GM18499 (cell line): Measurements from ENCODE around the gene SLC24A1.

Experiments used
- ATAC-seq: cut with Tn5 transposase; IDR thresholded peaks from one replicate; pipeline ENCODE4 v1.9.1; 2021; ENCODE audit warnings: moderate number of reproducible peaks; ENCODE audit not compliant: insufficient read depth, unreplicated experiment

The SLC24A1 gene

DNA sequence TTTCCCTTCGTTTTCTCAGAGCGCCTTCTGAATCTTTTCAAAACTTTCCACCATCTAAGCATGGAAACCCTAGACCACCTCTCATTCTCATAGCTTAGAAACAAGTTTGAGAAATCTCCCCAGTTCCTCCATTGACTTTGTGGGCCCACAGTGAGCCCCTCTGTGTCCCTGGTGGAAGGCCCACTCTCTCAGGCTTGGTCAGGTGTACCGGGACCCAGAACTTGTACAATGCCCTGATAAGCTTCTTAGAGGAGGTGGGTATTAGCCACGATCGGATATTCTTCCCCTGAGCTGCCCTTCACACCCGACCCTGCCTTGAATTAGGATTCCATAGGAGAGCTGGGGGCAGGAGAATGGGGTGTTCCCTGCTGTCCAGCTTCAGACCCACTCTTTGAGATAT is at the start of gene SLC24A1:
TSS of gene SLC24A1 (plus strand) at position 301 of the 400 bp plus-strand sequence. CDS start 2,143 bp downstream, outside the sequence.
- no peak for ATAC-seq

DNA sequence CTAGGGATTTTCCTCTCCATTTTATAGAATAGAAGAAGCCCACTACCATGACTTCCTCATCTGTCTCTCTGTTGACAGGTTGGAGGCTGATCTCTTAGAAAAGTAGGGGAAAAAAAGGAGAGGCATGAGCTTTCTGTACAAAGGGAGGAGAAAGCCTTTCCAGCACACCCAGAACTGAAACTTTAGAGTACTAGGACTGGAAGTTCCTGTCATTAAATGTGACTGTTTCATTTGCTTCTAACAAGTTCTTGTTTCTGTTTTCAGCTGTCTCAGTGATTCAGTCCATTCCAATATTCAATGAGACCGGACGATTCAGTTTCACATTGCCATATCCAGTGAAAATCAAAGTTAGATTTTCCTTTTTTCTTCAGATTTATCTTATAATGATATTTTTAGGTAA is 49.8 kb upstream of the SLC24A1 start:
- ATAC-seq, result no peak

DNA sequence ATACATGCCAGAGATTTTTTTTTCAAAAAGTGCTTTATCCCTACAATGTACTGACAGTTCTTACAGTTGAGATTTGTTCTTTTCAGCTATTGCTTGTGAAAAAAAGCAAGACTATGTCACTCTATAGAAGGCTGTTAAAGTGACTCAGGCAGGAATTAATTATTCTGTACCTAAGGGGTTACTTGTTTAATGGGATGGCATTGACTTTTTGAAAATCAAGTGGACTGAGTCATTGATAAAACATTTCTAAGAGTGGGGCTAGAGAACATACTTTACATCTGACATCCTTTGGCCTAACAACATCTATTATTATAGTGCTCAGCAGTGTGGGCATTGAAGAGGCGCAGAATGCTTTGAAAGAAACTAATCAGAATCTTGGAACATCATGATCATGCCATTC is 45.1 kb upstream of the SLC24A1 start:
- no peak for ATAC-seq

DNA sequence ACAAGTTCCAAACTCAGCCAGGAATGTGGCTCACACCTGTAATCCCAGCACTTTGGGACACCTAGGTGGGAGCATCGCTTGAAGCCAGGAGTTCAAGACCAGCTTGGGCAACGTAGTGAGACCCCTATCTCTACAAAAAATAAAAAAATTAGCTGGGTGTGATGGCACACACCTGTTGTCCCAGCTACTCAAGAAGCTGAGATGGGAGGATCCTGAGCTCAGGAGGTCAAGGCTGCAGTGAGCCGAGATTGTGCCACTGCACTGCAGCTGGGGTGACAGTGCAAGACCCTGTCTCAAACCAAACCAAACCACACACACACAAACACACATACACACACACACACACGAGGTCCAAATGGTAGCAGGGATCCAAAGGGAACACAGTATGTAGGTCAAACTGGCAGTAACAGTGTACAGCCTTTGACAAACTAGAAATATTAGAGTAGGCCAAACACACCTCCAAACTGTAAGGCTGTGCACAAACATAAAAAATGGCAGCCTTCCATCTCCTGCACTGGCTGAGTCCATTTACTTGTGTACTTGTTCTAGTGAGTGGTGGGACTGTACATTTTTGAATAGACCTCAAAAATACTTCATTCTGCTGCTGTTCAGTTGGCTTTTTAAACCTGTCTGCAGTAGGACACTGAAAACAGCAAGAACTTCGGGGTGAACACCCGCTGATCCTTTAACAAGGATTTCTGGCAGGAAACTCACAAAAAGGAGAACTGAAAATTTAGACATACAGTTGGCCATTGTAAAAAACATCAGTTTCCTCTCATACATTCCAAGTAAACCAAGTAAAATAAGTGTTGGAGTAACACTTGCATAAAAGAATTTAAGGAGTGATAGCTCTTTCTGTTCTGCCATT is 44.4 kb upstream of the SLC24A1 start:
- no peak for ATAC-seq

DNA sequence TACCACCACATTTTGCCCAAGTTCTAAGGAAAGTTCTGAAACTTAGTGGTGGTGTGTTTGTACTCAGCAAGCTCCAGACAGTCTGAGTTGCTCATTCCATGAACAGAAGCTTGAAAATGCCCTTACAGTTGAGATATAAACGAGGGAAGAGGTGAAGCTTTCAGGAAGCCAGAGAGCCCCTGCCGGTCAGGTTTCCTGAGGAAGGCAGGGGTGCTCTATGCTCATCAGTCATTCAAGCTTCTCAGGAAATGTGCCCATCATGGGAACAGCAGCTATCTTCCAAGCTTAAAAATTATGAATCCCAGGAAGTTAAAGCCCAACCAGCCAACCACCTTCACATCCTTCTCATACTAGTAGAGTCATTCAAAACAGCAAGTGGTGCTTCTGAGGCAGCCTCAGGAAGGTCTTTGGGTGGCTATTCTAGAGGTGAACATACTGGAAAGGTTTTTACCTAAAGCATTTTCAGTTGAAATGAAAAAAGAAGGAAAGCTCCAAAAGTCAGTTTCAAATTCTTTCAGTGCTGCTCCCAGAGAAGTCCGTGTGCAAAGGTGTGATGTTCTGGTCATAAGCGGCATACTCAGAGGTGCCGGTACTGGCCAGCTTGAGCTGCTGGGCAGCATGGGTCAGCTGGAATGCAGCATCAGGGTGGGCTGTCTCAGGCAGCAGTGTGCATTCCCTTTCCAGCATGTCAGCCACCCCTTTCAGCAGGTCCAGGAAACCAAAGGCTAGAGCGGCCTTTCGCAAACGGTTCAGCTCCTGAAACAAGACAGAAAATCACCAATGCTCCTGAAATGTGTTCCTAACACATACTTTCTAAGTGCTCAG is 42.6 kb upstream of the SLC24A1 start:
- ATAC-seq, result no peak

DNA sequence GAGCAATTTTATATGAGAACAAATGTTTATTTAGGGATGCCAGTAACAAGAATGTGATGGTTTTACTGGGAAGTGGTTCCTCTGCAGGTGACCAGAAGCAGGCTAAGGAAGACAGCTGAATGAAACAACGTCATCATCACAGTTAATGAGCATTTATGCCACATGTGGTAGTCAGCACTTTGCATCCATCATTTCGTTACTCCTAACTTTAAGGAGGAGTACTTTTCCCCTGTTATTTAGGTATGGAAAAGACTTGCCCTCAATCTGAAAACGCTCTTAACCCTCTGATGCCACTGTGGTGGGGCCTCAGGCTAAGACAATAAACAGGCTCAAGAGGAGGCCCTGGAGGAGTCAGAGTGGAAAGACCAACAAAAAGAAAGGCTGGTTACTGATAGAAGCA is 42.0 kb upstream of the SLC24A1 start:
- no peak for ATAC-seq

DNA sequence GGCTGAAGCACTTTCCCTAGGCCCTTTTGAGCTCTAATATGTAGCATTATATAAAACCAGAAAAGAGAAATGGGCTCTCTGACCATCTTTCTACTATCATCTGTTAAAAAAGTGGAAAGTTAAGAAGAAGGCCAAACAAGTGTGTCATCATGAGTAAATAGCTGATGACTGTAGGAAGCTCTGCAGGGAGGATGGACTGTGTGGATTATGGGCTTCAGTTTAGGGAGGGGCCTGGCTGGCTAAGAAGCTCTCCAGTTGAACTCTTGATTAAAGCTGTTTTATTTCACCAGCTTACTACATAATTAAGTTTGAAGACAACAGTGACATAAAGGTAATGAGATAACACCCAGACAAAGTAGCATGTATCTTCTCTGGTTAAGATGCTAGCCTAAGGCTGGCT is 41.5 kb upstream of the SLC24A1 start:
- no peak for ATAC-seq

DNA sequence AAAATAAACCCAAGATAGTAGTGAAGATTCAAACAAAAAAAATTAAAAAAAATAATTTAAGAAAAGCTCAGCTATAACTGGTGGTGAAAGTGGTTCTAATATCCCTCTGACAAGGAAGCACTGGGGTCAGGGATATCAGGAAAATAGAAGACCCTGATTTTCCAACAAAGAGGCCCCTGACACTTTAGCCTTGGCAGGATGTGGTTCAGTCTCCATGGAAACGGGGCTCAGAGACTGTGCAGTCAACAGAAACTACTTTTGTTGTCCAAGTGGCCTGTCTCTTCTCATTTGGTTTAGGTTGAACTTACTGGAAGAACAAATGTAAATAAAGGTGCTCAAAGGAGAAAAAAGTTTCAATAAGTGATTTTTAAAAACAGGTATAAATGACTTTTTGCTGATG is 38.0 kb upstream of the SLC24A1 start:
- no peak for ATAC-seq

DNA sequence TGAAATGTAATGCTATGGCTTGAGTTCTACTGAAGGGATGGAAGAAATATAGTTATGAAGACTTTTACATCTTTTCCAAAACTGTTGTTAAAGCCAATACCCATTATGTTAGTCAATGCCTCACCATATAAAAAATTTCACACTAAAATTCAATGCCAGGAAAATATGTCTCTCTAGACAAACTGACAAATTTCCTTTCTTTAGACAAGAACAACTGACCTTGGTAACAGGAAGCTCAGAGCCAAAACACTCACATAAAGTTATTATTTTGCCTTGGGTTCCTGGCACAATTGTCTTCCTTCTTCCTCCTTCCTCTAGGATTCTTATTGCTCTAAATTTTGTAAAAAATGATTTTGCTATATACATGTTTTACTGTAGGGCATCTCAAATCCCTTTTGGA is 37.5 kb upstream of the SLC24A1 start:
- ATAC-seq, result no peak

DNA sequence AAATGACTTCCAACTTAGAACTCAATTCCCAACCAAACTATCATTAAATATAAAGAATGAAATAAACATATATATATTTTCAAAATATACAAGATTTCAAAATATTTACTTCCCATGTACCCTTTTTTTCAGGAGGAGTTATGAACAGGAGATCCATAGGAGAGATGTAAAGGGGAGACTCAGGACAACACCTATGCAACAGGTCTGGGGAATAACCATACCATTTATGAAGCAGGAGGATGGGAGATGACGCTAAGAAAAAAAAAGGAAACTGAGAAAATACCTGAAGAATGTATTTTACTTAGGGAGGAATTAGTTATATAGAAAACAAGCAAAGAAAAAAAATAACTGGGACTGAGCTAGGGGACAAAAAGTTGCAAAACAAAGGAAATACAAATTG is 34.6 kb upstream of the SLC24A1 start:
- no peak for ATAC-seq

DNA sequence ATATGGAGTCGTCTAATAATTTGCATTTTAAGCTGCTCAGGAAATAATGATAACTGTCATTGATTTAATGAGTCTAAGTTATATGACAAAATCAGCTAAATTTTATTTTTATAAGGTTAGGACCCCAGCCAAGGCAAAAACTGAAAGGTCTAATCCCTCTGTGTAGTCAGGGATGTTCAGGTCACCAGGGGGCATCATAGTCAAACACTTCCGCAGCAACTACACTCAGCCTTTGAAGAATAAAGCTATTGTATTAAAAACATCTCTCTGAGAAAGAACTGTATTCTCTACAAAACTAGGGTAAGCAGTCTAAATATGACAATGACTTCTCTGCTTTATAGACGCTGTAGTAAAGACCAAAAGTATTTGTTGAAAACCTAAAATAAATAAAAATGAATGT is 25.8 kb upstream of the SLC24A1 start:
- no peak for ATAC-seq

DNA sequence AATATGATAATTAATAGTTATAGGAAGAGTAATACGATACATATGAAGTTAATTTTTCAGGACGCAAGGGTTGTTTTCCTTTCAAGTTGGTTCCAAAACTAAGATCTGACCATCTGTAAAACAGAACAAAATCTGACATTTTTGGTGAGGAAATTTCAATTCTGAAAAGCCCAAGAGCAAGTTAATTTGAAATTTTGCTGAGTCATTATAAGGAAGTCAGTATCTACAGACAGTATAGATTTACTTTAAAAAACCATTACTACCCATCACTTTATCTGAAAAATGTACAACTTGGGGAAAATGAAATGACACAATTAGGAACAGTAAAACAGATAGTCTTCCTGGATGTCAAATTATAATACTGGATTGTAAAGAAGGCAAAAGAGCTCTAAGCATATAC is 23.3 kb upstream of the SLC24A1 start:
- ATAC-seq, result no peak

DNA sequence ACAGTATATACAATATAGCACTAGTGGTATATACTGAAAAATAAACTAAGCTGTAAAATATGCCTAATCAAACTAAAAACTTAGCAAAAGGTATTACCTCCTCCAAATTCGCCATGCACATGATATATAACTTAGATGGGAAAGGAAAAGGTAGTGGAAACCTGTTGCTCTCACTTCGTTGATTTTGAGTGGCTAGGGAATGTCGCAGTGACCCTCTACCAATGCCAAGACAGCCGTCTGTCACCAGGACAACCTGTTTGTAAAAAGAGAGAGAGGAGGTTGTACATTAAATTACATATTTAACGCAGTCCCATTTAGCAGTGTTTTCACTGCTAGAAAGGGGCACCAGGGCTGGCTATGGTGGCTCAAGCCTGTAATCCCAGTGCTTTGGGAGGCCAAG is 22.1 kb upstream of the SLC24A1 start:
- ATAC-seq, result no peak

DNA sequence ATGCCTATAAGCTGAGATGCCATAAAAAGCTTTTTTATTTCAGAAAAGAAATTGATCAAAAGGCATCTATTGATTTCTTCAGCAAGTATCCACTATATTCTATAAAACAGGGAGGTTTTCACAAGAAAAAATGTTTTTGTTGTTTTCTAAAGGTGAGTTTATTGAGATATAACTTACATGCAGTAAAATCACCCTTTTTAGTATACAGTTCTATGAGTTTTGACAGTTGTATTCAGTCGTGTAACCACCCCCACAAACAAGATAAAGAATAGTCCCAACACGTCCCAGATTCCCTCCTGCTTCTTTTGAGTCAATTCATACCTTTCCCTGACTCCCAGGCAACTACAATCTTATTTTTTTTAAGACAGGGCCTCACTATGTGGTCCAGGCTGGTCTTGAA is 18.6 kb upstream of the SLC24A1 start:
- ATAC-seq, result no peak

DNA sequence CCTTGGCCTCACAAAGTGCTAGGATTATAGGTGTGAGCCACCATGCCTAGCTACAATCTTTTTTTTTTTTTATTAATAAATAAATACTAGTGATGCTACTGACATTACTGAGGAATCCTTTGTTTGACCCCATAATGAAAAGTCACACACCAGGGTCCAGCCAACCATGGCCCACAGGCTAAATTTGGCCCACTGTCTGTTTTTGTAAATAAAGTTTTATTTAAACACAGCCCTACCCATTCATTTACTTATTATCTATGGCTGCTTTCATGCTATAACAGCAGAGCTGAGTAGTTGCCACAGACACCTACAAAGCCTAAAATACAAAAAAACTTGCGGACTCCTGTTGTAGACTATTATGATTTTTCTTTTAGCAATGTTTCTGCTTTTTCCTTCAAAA is 18.2 kb upstream of the SLC24A1 start:
- no peak for ATAC-seq

DNA sequence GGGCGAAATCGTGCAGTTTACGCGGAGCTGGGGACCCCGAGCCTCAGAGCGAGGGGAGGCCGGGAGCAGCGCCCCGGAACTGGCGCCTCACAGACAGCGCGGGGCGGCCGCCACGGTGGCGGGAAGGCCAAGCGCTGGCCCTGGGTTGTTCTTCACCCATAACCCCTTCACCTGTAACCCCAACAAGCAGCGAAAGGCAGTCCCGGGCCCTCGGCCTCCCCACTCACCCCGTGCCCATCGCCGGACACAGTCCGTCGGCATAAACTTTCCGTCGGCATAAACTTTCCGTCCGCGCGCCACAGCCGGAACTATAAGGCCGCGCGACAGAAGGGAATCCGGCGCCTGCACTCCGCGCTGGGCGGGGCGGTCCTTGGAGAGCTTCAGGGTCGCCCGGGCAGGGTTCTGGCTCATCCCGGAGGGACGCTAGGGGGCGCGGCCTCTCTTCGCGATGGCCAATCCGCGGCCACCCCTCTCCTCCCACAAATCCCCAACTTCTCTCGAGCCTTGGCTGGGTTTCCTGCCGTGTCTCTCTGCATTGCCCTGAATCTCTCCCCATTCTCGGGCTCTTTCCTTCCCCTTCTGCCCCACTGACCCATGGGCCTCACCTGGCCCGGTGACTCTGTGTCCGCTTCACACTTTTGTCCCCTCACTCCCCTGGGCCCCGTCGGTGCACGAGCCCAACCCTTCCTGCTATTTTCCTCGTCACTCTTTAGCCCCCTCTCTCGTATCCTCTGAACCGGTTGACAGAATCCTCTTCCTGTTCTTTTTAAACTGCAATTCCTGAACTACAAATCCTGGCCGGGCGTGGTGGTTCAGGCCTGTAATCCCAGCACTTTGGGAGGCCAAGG is 10.6 kb upstream of the SLC24A1 start, which contains the start of gene INTS14:
TSS of gene INTS14 (minus strand) at position 261 of the 848 bp plus-strand sequence. CDS start 3,751 bp downstream, outside the sequence.
- peak; percentile 74 for ATAC-seq

DNA sequence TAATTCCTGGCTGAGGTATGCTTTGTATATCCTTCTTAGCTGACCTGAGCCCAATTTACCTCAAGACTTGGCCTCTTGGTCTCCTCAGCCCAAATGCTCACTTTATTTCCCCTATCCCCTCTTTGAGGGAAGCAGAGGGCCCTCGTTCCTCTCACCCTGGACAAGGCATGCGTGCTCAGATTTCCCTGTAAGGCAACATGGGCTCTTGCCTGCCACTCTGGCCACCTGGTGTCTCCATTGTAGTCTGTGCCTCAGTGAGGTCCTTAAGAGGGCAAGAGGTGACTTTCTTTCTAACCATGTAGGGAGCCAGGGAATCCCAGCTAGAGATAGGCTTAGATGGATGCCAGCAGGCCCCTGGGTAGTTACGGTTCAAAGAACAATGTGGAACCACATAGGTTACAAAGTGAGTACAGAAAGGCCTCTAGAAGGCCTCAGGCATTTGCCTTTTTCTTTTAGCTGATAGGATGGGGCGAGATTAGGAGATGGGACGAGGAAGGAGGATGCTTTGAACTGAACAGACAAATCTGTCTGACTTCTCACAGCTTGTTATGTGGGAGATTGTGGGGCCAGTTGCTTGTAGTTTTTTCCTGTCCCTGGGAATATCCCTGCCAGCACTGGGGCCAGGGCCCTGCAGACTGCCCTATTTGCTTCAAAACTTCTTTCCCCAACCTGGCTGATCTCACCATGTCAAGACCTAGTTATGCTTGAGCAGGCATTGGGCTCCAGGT is 9.7 kb upstream of the SLC24A1 start:
- ATAC-seq, result no peak

DNA sequence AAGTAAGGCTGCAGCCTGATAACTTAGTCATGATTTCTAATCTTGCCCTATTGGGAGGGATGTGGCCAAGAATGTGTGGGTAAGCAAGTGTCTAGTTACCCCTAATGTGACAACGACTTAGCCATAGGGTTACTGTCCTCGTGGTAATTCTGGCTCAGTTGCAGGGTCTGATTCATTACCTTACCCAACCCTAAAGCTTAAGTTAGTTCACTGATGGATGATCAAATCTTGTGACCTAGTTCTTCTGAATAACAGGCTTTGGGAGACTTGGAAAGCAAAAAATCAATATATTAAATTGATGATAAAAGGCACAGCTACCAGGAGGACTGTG is 9.2 kb upstream of the SLC24A1 start:
- no peak for ATAC-seq

DNA sequence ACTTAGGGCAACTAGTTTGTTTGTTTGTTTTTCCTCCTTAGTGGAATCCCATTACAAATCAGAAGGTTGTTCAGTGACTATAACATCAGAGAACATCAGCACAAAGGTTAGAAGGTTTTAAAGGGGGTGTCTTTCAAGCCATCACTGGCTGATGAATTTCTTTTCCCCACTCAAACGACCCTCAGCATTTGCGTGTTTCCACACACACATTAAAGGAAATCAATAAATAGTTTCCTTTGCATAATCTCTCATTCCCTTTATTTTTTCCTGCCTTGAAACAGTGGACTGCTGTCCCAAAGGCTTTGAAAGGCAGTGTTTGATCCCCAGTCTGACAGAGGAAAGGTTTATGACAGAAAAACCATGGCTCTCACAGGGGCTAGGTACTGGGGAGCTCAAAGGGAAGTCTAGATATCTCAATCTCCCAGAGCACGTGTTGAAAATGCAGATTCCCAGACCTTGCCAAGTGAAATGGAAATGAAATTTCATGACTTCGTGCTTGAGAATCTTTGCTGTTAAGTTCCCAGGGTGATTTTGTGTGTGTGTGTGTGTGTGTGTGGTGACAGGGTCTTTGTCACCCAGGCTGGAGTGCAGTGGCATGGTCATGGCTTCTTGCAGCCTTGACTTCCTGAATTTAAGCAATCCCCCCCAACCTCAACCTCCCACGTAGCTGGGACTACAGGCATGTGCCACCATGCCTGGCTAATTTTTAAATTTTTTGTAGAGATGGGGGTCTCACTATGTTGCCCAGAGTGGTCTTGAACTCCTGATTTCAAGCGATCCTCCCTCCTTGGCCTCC is 8.6 kb upstream of the SLC24A1 start:
- no peak for ATAC-seq
